ENCODE results near the gene PCK2. TPM values are rescaled to one million over a fixed set of nuclear protein-coding genes. Genes with fewer than 3 reads are reported as not detected.

The PCK2 gene
- total and polyA plus RNA-seq, 2 of the 8 experiments (the other 6 are each of a cell fraction or from before 2014, with no cell fraction given) = 81.9 to 115 TPM

GRCh38 chr14:24092505-24093206, 1.5 kb upstream of the PCK2 start:
- Histone ChIP-seq H3K27me3 (replicated peaks in 1 of 4; ENCODE audit: control insufficient read depth in 3 of 4, extremely low read depth in 1 of 4, insufficient read depth in 3 of 4, low read length in 3 of 4) (no peaks in the 10 kb centered on the region), H4K8ac (ENCODE audit: extremely low read depth, insufficient read depth, low read length) (no peak overlapping the region), H3K9me3 (ENCODE audit: insufficient read depth in 2 of 2, low read depth in 1 of 2, low read length in 1 of 2) (no peaks in the 10 kb centered on the region), H2AK5ac (ENCODE audit: low read depth, low read length) (peak overlapping the region; percentile 100), H3K14ac (ENCODE audit: insufficient read length) (no peak overlapping the region), H2BK15ac (ENCODE audit: low read length) (peak overlapping the region; percentile 5), H2AFZ (ENCODE audit: low read length) (no peak overlapping the region), H3K36me3 (ENCODE audit: control insufficient read depth in 2 of 4, insufficient read depth in 4 of 4, low read length in 3 of 4) (peaks cover 0 to 8% (median 0%) of the 10 kb centered on the region in 4 experiments; a peak in 2 of 8 replicates), H3K18ac (ENCODE audit: extremely low read depth, low read length) (peak overlapping the region; percentile 88; the same call in 1 of the 2 replicates), H3K4me2 (ENCODE audit: insufficient read depth in 1 of 2, low read depth in 2 of 2, low read length in 2 of 2) (no peak overlapping the region; a peak in 1 of 4 replicates), H2BK20ac (ENCODE audit: low read length) (peak overlapping the region; percentile 87), H3K23me2 (ENCODE audit: low read depth, low read length) (peaks cover 8% of the 10 kb centered on the region), H3K79me1 (ENCODE audit: low read depth, low read length) (peaks cover 5% of the 10 kb centered on the region), H3K4ac (replicated peaks; ENCODE audit: insufficient read length, low read depth, low read length) (no peak overlapping the region), H2BK120ac (replicated peaks; ENCODE audit: low read depth, low read length) (peak overlapping the region; percentile 86), H2BK5ac (ENCODE audit: low read depth, low read length) (peak overlapping the region; percentile 99), H3K23ac (ENCODE audit: insufficient read length) (no peak overlapping the region), H3K4me3 (ENCODE audit: extremely low read depth in 1 of 4, insufficient read depth in 2 of 4, low read depth in 3 of 4, low read length in 4 of 4) (no peak overlapping the region), H4K20me1 (replicated peaks in 1 of 2; ENCODE audit: control insufficient read depth in 1 of 2, insufficient read depth in 2 of 2, low read length in 2 of 2) (peaks cover 3% of the 10 kb centered on the region in 2 experiments), H3K27ac (ENCODE audit: low read depth, low read length) (no peak overlapping the region), H3K79me2 (ENCODE audit: control insufficient read depth in 1 of 2, insufficient read depth in 2 of 2, low read length in 2 of 2) (peaks cover 0 to 21% of the 10 kb centered on the region in 2 experiments; a peak in 2 of 4 replicates), H4K5ac (ENCODE audit: insufficient read length, low read depth, low read length) (no peak overlapping the region), H3K9ac (replicated peaks in 1 of 4; ENCODE audit: extremely low read depth in 1 of 4, low read depth in 3 of 4, low read length in 3 of 4) (no peak overlapping the region), H2BK12ac (ENCODE audit: low read depth, low read length) (peak overlapping the region; percentile 99), H3K4me1 (replicated peaks in 1 of 4; ENCODE audit: control insufficient read depth in 3 of 4, insufficient read depth in 4 of 4, low read length in 3 of 4) (peaks cover 5 to 13% (median 9%) of the 10 kb centered on the region in 4 experiments), H4K91ac (replicated peaks; ENCODE audit: insufficient read length, low read length) (peak overlapping the region; percentile 79), H3K56ac (replicated peaks; ENCODE audit: insufficient read length, low read depth, low read length) (no peak overlapping the region)
- TF ChIP-seq EZH2 (IDR thresholded peaks at IDR 0.05; ENCODE audit: low read depth, low read length, severe bottlenecking) = no peak
- TF ChIP-seq YY1 (IDR thresholded peaks at IDR 0.05; ENCODE audit: low read depth, low read length) = no peak
- TF ChIP-seq SUZ12 (IDR thresholded peaks at IDR 0.05; ENCODE audit: low read length) = no peak
- TF ChIP-seq KDM1A (IDR thresholded peaks at IDR 0.05; ENCODE audit: borderline replicate concordance, low read length) = no peak
- no peak for TF ChIP-seq EP300 (IDR thresholded peaks at IDR 0.05; ENCODE audit: borderline replicate concordance in 1 of 2, low read depth in 2 of 2, low read length in 2 of 2)
- ChIA-PET POLR2A (ENCODE audit: partially characterized antibody) (interaction anchor here (0.8 to 23.9 kb wide), 12 partner anchors 13 to 104 kb away, joined by 3 to 626 read pairs (median 20); partner anchors contain the start of genes CARMIL3, CPNE6, DCAF11 and DHRS4L2), CTCF (ENCODE audit: partially characterized antibody) (interaction anchor here (1.2 to 12.8 kb wide), 7 partner anchors 8 to 70 kb away, joined by 3 to 316 read pairs (median 20); partner anchors contain the start of genes CARMIL3, CPNE6, DCAF11 and NRL)
- WGBS, 2 experiments (ENCODE audit: extremely low coverage in 1 of 2, insufficient coverage in 1 of 2, insufficient read length in 1 of 2, insufficient replicate concordance in 2 of 2, low coverage in 1 of 2, low lambda C conversion rate in 2 of 2, missing lambda C conversion rate in 1 of 2) = 97% methylated on average over 4 of the region's 4 CpGs; no CpG with 5 or more reads in 1 of the 2 experiments
- DNase-seq (ENCODE audit: low read depth in 1 of 2, low spot score in 2 of 2) = no peak
- no peak for FAIRE-seq

All from H1 (cell line).